SIG-M5 treated with dmso at 0.1 percent for 504 hours (cell line): ENCODE data around the gene SURF4.

Experiments used
- DNase-seq: peaks from one replicate; lab custom pipeline; 2025; ENCODE audit not compliant: unreplicated experiment; lab: John Stamatoyannopoulos, UW

Gene SURF4

DNA sequence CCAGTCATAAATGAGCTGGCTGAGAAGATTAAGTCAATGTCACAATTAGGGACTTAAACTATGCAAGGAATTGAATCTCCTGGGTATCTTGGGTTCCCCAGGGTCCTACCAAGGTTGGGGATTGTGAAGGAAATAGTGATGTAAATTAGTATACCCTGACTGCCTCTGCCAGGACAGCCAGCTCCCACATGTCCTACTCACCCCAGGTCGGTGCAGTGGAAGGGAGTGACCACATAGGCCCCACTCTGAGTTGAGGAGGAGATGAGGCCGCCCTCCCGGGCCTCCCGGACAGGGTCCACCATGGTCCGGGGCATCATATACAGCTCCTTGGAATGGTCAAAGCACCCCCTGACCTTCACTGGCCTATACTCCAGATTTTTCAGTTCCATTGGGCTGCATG lies 22.3 kb downstream of the SURF4 start:
- no peak for DNase-seq

DNA sequence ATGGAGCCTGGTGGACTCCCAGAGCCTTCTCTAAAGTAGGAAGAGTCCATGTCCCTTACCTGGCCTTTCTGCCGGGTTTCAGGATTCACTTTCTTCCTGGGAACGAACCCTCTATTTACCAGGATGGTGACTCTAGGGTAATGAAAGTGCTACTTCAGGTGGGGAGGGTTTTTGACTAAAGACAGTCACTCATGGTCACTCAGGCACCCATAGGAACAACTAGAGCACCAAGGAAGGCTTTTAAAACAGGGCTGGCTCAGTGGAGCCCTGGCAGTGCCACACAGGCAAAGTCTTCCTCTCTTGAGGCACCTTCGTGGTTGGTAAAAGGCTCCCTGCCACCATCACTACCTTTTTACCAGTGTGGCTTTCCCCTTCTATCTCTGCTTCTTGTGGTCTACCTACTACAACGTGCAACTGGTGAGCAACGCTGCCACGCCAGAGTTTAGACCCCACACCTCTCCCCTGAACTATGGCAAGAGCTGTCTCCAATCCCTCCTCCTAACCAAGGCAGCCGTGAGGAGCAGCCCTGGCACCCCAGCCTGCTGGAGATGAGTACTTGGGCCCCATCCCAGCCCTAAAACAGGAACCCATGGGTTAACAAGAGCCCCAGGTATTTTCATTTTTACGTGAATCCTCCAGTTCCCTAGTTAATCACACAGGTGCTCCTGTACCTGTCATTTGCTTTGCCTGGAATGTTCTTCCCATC lies 23.1 kb downstream of the SURF4 start:
- DNase-seq, result no peak

DNA sequence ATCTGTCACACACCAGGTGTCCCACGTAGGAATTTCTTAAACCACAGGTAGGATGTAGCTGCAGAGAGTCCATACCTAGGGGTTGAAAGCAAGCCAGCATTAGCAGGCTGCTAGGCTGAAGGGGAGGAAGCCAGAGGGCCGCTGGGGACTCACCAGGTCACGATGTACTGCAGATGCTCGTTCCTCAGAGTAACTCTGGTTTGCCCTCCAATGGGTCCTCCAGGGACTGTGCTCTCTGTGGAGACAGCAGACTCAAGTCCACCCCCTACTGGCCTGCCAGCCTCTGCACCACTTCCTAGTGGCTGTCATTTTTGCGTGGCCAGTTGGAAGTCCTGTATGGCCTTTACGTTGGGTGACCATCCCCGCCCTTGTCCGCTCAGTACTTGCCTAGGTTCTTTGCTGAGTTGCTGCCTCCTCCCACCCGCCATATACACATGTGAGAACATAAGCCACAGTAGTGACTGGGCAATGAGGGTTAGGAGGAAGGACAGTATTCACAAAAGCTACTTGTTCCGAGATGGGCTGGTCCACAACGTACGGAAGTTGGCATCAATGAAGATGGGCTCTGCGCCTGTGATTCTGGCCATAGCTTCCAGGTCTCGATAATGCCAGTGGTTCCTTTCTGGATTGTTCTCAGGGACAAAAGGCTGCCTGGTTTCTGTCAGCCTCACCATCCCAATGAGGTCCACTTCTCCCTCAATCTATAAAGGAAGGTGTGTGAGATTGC lies 23.8 kb downstream of the SURF4 start:
- DNase-seq, result peak; percentile 64

DNA sequence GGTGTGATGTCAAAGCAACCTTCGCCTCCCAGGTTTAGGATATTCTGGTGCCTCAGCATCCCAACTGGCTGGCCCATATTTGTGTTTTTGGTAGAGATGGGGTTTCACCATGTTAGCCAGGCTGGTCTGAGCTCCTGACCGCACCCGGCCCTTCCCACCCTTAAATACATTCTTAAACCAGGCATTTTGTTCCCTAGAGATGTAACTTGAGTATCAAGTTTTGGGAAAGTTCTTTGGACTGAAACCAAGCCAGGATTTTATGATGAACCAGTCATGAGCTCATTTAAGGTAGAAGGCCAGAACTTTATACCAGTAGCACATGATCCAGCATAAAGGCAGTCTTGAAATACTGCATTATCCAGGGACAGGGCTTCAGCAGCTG lies 24.3 kb downstream of the SURF4 start:
- DNase-seq, result no peak

DNA sequence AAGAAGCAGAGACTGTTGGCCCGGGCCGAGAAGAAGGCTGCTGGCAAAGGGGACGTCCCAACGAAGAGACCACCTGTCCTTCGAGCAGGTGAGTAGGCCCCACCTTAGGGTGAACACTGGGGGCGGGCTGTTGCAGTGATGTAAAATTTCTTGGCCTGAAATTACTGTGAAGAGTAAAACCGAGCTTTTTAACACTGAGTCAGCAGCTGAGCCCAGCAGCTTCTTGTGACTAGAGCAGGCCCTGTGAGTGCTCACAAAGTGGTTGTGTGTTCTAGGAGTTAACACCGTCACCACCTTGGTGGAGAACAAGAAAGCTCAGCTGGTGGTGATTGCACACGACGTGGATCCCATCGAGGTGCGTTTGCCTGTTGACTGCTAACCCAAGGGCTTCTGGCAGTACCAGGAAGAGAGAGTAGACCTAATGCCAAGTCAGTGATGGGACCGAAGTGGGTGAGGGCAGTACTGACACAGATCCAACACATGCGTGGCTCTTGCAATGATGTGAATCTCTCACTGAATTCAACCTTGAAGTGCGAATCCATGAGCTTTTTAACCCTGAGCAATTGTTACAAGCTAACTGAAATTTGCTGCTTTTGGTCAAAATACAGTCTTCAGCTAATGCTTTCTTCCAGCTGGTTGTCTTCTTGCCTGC lies 25.8 kb downstream of the SURF4 start:
- DNase-seq, result no peak

DNA sequence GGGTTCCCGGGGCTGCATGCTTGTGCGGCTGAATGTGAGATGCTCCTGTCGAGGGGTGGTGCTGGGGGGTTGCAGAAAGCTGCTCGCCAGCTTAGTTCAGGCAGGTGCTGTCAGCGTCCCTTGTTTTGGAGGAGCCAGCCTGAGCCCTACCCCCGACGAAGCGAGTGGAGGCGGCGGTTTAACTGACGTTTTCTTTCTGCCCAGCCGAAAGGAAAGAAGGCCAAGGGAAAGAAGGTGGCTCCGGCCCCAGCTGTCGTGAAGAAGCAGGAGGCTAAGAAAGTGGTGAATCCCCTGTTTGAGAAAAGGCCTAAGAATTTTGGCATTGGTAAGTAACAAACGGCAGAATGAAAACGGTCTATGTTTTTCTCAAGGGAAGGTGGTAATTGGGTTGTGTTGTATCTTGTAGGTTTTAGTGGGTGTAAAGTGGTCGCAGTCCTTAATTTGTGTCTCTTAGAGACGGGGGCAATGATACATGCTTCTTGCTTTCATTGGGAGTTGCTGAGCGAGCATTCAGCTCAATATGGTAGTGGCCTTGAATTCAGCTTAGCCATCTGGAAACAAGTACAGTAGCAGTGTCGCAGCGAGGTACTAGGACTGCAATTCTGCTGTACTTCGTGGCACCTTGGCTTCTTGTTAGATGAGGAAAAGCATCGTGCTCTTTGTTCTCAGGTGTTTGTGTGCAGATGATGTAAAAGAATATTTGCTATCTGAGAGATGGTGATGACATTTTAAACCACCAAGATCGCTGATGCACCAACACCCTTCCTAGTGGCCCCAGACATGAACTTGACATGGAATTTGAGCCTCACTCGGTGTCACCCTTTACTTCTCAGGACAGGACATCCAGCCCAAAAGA lies 26.9 kb downstream of the SURF4 start:
- DNase-seq, result no peak

DNA sequence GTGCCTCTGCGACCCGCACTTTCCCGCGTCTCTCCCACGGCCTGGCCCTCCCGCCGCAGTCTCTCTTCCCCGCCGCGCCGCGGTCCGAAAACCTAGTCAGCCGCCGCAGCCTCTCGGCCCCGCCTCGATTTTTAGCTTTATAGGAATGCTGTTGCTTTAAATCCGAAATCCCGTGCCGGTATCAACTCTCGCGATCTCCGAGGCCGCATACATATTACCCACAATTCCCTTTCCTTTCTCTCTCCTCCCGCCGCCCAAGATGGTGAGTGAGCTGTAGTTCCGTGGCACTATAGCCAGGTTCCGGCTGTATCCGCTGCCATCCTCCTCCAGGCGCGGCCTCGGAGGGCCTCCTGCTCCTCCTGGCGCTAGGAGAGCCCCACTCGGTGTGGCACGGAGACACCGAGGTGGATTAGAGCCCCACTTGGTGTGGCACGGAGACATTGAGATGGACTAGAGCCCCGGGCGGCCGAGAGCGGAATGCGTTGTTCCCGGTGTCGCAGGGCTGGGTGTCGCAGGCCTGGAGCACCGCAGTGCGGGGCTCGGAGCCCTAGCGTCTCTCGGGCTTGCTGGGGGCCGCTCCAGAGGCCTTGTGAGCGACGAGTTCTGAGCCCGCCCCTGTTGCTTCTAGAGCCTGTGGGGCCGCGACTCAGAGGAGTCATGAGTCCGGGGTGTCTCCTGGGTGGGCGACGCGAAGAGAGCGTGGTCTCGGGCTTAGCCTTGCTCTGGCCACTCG lies 27.7 kb downstream of the SURF4 start, which contains the start of the genes MED22 and RPL7A:
MED22 (minus strand) TSS at position 147 of the 733 bp plus-strand sequence. CDS start 1,469 bp downstream, outside the sequence.
RPL7A (plus strand) TSS at position 234 of the 733 bp plus-strand sequence; CDS start at position 260, 26 bp downstream.
- DNase-seq, result peak; percentile 95

DNA sequence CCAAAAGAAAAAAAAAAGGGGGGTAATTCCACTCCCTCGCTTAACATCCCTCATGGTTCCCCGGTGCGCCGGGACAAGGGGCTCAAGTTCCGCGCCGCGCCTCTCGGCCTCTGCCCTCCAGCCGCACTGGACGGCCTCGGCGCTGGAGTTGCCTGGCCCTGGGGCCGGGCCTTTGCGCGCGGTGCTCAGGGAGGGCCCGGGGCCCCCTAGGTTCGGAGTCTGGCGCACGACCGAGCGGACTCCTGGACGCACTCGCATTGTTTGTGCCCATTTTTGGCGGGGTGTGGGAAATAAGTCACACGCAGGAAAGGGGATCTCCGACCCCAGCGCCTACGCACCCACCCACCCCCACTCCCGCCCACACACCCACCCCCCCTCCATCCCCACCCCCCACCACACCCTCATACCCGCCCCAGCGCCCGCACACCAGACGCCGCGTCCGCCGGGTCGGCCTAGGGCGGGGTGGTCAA lies 28.3 kb downstream of the SURF4 start:
- DNase-seq, result no peak

DNA sequence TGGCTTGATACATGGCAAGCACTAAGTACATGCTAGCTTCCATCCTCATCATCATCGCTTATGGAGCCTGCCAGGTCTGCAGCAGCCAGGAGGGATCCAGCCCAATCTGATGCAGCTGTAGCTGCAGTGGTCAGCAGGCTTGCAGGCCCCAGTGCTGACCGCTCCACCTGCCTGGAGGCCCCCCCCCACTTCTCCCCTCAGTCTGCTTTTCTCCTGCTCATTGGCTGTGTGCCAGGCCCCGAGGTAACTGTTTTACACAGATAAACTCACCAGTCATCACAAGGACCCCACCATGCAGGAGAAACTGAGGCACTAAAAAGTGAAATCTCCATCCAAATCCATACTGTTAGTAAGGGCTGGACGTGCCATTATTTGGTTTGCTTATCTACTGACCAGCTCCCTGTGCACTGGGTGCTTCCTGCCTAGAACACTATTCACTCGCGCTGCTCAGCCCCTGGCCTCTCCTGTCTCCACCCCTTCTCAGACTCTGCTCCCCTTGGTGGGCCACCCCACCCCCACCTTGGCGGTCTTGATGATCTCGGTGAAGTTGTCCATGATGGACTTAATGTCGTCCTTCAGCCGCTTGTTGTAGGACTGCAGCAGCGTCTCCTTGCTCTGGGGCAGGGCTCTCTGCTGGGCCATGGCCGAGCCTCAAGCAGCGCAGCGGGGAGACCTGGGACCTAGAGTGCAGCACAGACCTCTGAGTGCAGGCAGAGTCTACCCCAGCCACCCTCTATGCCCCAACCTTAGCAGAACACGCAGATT lies 29.7 kb downstream of the SURF4 start:
- DNase-seq, result no peak

DNA sequence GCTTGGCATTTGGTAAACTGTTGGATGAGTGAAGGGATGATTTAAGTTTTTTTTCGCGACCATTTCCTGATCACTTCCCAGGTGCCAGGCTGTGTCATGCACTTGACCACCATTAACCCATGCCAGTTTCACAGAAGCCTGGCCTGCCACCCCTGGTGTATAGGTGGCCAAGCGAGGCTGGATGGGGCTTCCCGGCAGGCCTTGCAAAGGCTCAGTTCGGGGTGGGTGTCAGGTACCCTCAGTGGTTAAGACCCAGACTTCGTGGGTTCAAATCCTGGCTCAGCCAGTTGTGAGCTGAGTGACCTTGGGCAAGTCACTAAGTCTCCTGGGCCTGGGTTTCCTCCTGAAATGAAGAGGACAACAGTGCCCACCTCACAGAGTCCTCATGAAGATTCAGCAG lies 30.3 kb downstream of the SURF4 start:
- DNase-seq, result no peak

DNA sequence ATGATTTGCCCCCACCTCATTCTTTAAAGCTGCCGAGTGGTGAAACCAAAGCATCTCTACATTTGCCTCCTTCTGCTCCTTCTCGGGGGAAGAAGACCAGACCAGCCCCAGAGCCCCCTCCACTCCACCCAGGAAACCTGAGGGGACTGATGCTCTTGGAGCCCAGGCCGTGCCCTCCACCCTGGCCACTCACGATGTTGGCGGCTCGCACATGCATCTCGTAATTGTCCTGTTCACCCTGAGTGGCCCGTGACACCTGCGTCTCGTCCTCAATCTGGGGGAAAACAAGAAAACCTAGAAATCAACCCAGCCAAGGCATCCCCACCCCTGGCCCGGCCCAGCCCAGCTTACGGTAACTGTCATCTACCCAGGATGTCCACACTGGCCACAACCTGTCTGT lies 30.9 kb downstream of the SURF4 start:
- no peak for DNase-seq

DNA sequence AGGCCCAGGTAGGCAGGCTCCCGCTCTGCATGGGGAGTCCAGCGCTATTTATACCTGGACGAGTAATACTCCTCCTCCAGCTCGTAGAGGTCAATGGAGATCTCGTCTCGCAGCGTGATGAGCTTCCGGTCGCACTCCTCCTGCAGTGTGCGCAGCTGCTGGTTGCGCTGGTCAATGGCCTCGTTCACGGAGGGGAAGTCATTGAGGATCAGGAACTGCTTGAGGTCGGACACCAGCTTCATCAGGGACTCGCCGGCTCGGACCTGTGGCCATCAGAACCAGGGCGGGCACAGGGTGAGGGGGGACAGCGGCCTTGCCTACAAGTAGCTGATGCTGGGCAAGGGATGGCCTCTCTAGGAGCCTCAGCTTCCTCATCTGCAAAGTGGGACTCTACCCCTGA lies 31.8 kb downstream of the SURF4 start:
- DNase-seq, result no peak

DNA sequence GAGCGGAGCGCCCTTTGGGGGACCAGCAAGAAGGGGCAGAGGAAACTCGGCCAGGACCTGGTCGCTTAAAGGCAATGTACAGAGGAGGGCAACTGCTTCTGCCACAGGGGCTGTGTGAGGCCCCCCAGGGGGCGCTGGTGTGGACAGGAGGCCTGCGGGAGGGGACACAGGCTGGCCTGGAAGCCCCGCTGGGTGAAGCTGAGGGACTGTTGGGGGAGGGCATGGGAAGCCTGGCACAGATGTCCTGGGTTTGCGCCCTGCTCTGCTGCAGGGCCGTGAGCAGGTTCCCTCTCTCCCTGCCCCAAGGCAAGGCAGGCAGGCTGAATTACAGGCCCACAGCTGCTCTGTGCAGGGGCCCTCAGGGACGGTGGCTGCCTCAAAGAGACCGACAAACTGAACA lies 33.3 kb downstream of the SURF4 start:
- DNase-seq, result no peak

DNA sequence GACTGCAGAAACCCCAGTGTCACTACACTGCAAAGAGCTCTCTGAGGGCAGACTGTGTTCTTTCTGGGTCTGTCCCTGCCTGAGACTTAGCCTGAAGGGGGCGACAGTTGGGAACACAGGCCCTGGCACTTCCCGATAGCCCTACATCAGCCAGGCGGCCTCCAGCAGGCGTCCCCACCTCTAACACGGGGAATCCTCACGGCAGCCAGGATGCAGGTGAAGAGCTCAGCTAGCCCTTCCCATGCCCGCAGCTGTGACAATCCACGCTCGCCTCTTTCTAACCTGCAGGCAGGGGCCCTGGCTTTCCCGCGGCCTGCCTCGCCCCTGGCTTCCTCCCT lies 33.8 kb downstream of the SURF4 start:
- DNase-seq, result no peak

DNA sequence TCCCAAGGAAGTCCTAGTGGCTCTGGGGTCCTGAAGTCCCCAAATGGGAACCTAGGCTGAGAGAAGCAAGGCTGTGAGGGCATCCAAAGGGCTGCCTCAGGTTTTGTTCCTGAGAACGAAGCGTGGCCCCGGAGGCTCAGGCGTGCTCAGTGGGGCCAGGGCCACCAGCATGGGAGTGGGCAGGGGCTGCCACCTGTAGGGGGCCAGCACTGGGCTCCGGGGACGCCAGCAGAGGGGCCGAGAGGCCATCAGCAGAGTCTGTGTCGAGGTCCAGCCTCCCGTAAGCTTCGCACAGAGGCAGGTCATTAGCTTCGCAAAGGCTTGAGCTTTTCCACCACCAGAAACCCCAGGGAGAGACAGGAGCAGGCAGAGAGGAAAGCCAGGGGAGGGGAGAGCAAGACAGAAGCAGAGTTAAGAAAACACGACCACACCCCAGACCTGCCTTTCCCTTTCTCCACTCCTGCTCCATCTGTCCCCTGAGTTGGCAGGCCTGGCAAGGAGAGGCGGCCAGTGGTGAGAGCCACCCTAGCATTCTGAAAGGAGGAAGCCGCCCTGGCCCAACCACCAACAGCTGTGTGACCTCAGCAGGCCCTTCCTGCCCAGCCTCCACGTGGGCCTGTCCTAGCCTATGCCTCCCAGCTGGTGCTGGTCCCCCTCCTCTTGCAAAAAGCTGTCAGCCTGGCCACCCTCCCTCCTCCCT lies 34.3 kb downstream of the SURF4 start:
- DNase-seq, result no peak

DNA sequence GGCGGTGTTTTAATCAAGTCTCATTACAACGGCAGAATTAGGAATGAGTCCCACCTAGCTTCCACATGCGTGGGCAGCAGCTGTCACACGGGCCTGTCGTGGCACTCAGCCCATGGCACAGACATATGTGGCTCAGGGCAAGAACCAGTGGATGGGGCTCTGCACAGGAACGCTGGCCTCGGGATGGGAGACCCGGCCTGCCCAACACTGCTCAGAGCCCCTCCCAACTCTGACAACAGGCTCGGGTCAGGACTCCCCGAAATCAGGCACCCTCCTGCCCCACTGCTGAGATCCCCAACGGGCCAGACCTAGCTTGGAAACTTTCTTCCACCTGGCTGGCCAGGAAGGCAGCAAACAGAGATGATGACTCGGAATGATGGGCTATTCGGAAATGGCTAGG lies 34.9 kb downstream of the SURF4 start:
- no peak for DNase-seq

DNA sequence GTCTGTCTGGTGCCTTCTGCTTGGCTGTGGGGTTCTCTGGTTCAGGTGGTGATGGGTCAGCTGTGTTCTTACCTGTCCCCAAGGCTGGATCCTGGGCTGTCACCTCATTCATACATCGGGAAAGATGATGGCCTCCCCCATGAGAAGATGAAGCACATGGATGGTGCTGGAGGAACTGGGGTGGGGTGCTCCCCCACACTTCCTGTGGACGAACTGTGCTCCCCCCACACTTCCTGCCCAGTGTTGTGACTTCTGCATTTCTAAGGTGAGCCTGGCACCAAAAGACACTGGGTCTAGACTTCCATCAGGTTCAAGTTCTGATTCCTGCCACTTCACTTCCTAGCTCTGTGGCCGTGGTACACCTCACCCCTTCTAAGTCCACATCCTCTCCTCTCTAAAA lies 35.6 kb downstream of the SURF4 start:
- DNase-seq, result no peak

DNA sequence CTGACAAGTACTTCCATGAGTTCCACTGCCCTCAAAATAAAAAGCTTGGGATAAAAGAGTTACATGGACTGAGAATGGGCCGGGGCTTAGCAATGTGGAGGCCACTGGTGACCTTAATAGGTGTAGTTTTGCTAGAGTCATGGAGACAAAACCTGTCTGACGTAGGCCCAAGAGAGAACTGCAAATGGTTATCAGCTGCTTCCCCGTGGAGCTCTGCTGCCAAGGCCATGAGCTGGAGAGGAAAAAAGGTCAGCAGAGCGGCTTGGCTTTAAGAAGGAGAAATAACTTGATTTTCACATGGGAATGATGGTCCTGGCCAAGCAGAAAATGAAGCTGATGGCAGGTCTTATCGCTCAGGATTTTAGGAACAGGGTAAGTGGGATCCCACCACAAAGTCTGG lies 36.2 kb downstream of the SURF4 start:
- no peak for DNase-seq
